Measurements from ENCODE around the gene LRRC45. TPM values are rescaled to one million over a fixed set of nuclear protein-coding genes. Genes with fewer than 3 reads are reported as not detected.

The LRRC45 gene
- total RNA-seq, 3 donors from 2014 or later (not counting 1 experiment from before 2014, with no cell fraction given) = 15.9 to 21.6 (median 16.8) TPM

- no peak for ATAC-seq
- no peak overlapping the region for H3K4me3 ChIP-seq (ENCODE audit: low read length)
- Mint-ChIP-seq H3K36me3 (no peaks in the 10 kb centered on the region), H3K9me3 (no peaks in the 10 kb centered on the region), H3K27me3 (ENCODE audit: low read depth in 2 of 2) (peaks cover 0 to 1% of the 10 kb centered on the region in 2 donors), H3K27ac (no peak overlapping the region), H3K4me1 (peaks cover 7 to 24% of the 10 kb centered on the region in 2 donors), H3K4me3 (peak overlapping the region; percentile 57)
- no peak for DNase-seq
- TF ChIP-seq CTCF (IDR thresholded peaks at IDR 0.05) = no peak
- 98% methylated on average over 8 of the region's 8 CpGs for WGBS (ENCODE audit: insufficient coverage)
- peaks cover 2% of the 10 kb centered on the region for H3K27me3 ChIP-seq (ENCODE audit: control insufficient read depth, insufficient read depth, low read length)
- H3K9me3 ChIP-seq (ENCODE audit: control insufficient read depth, insufficient read depth, low read length) = no peaks in the 10 kb centered on the region
- H3K27ac ChIP-seq (ENCODE audit: low read length) = no peak overlapping the region
- intact Hi-C loops (cut with micrococcal nuclease) = loop anchor here (5.0 kb wide), 1 partner anchor 73 kb away; the partner anchor contains the start of gene NOTUM
- H3K4me1 ChIP-seq (ENCODE audit: control insufficient read depth, insufficient read depth, low read length) = peaks cover 32% of the 10 kb centered on the region
- no peaks in the 10 kb centered on the region for H3K36me3 ChIP-seq (ENCODE audit: control insufficient read depth, insufficient read depth, low read length)
Observed at GRCh38 chr17:82035488-82035887, 12.4 kb downstream of the LRRC45 start.

GRCh38 chr17:82035956-82036633 is 13.0 kb downstream of the LRRC45 start:
- Mint-ChIP-seq H3K36me3 (no peaks in the 10 kb centered on the region), H3K9me3 (no peaks in the 10 kb centered on the region), H3K4me3 (peak overlapping the region; percentile 94), H3K4me1 (peaks cover 7 to 22% of the 10 kb centered on the region in 2 donors), H3K27me3 (ENCODE audit: low read depth in 2 of 2) (no peaks in the 10 kb centered on the region), H3K27ac (no peak overlapping the region)
- peaks cover 2% of the 10 kb centered on the region for H3K27me3 ChIP-seq (ENCODE audit: control insufficient read depth, insufficient read depth, low read length)
- intact Hi-C loops (cut with micrococcal nuclease) = loop anchor here (5.0 kb wide), 1 partner anchor 74 kb away; the partner anchor contains the start of gene NOTUM
- WGBS (ENCODE audit: insufficient coverage) = 91% methylated on average over 20 of the region's 20 CpGs
- no peaks in the 10 kb centered on the region for H3K36me3 ChIP-seq (ENCODE audit: control insufficient read depth, insufficient read depth, low read length)
- no peak for ATAC-seq
- no peak for TF ChIP-seq CTCF (IDR thresholded peaks at IDR 0.05)
- H3K27ac ChIP-seq (ENCODE audit: low read length) = no peak overlapping the region
- no peaks in the 10 kb centered on the region for H3K9me3 ChIP-seq (ENCODE audit: control insufficient read depth, insufficient read depth, low read length)
- peaks cover 26% of the 10 kb centered on the region for H3K4me1 ChIP-seq (ENCODE audit: control insufficient read depth, insufficient read depth, low read length)
- no peak overlapping the region for H3K4me3 ChIP-seq (ENCODE audit: low read length)
- DNase-seq = no peak

GRCh38 chr17:82036634-82037091 is 13.6 kb downstream of the LRRC45 start:
- Histone ChIP-seq H3K9me3 (ENCODE audit: control insufficient read depth, insufficient read depth, low read length) (no peaks in the 10 kb centered on the region), H3K36me3 (ENCODE audit: control insufficient read depth, insufficient read depth, low read length) (no peaks in the 10 kb centered on the region), H3K4me3 (ENCODE audit: low read length) (peak overlapping the region; percentile 69), H3K27ac (ENCODE audit: low read length) (peak overlapping the region; percentile 78), H3K27me3 (ENCODE audit: control insufficient read depth, insufficient read depth, low read length) (peaks cover 2% of the 10 kb centered on the region), H3K4me1 (ENCODE audit: control insufficient read depth, insufficient read depth, low read length) (peaks cover 26% of the 10 kb centered on the region)
- peak overlapping the region; percentile 94 for H3K4me3 Mint-ChIP-seq
- 49% methylated on average over 23 of the region's 23 CpGs for WGBS (ENCODE audit: insufficient coverage)
- H3K36me3 Mint-ChIP-seq = no peaks in the 10 kb centered on the region
- ATAC-seq (no peak), DNase-seq (no peak)
- no peak for TF ChIP-seq CTCF (IDR thresholded peaks at IDR 0.05)
- no peaks in the 10 kb centered on the region for H3K9me3 Mint-ChIP-seq
- intact Hi-C loops (cut with micrococcal nuclease) = loop anchor here (1.0 to 5.0 kb wide), 3 partner anchors 13 to 74 kb away; partner anchors contain the start of genes GPS1, LRRC45, NOTUM and RFNG
- H3K27me3 Mint-ChIP-seq (ENCODE audit: low read depth in 2 of 2) = no peaks in the 10 kb centered on the region
- H3K27ac Mint-ChIP-seq = no peak overlapping the region
- peaks cover 7 to 22% of the 10 kb centered on the region in 2 donors for H3K4me1 Mint-ChIP-seq

Data from natural killer cell (primary cell).